Fibroblast of villous mesenchyme (primary cell): ENCODE measurements around the gene SPATA16. TPM values are rescaled to one million over a fixed set of nuclear protein-coding genes. Genes with fewer than 3 reads are reported as not detected.

Source experiments
- DNase-seq: peaks from one replicate; pipeline ENCODE4 v3.0.0-alpha.2; 2010; ENCODE audit warnings: low read depth
- H3K4me3 ChIP-seq: 2 replicates; pipeline ENCODE4 v1.5.1; 2011; ENCODE audit warnings: low read depth, mild to moderate bottlenecking, low read length
- total RNA-seq: library from RNA; depleted of rRNA; stranded (reverse); fragments of >200 nt; gene quantifications from 2 replicates; pipeline ENCODE4 v1.2.3, GENCODE V29; 2012
- TF ChIP-seq, protein P1 (sequence below): IDR thresholded peaks from 2 replicates; pipeline ENCODE4 v1.5.1; 2012; ENCODE audit warnings: low read depth, mild to moderate bottlenecking, low read length; ENCODE audit not compliant: insufficient read depth

The SPATA16 gene
- total RNA-seq, 1 donor: not detected

DNA sequence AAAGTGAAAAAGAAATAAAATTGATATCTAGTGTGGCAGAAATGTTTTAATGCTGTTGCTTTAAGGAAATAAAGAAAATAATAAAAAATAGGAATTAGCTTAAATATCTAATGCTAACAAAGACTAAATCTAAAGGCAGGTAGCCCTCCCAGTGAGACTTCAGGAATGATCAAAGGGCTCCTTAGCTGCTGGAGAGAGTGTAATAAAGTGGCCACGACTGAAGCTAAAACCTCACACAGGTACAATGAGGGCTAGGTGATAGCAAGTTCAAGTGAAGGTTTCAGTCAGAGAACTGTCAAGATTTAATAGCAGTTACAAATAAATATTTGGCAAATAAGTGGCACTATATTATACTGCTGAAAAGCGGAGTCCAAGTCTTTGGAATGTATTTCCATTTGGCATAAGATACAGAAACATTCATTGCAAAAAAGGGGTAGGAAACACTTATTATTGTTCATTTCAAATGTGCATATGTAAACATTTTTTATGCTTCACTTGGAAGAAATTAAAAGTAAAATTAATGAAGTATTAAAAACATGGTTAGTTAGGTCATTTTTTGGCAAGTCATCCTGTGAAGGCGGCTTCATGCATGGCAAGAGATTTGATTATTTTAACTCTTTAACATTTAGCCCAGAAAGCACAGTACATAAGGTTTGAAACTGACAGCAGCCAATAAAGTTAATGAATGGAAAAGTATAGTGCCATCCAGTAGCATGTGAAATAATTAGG, 222.3 kb downstream of the SPATA16 start:
- H3K4me3 ChIP-seq: no peak overlapping the region
- no peak for DNase-seq
- TF ChIP-seq, protein P1, sequence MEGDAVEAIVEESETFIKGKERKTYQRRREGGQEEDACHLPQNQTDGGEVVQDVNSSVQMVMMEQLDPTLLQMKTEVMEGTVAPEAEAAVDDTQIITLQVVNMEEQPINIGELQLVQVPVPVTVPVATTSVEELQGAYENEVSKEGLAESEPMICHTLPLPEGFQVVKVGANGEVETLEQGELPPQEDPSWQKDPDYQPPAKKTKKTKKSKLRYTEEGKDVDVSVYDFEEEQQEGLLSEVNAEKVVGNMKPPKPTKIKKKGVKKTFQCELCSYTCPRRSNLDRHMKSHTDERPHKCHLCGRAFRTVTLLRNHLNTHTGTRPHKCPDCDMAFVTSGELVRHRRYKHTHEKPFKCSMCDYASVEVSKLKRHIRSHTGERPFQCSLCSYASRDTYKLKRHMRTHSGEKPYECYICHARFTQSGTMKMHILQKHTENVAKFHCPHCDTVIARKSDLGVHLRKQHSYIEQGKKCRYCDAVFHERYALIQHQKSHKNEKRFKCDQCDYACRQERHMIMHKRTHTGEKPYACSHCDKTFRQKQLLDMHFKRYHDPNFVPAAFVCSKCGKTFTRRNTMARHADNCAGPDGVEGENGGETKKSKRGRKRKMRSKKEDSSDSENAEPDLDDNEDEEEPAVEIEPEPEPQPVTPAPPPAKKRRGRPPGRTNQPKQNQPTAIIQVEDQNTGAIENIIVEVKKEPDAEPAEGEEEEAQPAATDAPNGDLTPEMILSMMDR: no peak

DNA sequence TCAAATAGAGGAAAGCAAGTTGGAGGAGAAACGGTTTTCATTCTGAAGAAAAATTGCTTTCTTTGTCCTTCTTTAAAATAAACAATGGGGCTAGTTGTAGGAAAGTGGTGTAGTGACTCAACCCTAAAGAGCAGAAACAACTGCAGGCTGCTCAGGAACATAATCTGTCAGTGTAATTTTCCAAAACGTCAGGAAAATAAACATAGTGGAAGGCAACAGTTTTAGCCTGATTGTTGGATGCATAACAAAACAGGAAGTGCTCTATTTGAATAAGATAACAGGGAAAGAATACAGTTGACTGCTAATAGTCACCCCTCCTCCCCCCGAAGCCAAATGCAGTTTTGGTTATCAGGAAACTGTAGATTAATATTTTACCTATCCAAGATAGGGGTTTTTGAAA, 222.9 kb downstream of the SPATA16 start:
- H3K4me3 ChIP-seq: no peak overlapping the region
- TF ChIP-seq, protein P1: no peak
- peak; percentile 55 for DNase-seq

DNA sequence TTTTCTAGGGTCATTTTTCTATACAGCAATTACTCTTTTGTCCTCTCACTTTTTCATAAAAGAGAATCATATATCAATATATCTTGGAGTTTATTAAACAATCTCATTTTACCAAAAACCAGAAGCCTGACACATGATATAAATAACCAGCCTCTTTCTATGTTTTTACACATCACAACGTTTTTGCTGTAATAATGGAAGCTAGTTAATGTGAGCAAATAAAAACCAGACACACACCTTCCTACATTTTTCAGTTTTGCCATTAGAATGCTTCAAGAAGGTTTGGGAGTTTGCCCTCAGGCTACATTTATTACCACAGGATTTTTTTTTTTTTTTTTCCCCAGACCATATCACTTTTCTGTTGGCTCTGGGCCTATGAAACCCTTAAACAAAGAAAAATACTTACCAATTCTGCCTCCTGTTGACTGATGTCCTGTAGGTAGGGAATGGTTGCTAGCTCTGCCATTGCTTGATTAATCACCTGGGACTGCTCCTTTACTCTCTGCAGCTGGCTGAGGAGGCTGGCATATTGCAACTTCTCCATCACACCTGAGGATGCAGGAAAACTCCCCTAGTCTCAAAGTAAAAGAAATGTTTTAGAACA, 225.0 kb downstream of the SPATA16 start:
- no peak overlapping the region for H3K4me3 ChIP-seq
- no peak for DNase-seq
- TF ChIP-seq, protein P1: no peak

DNA sequence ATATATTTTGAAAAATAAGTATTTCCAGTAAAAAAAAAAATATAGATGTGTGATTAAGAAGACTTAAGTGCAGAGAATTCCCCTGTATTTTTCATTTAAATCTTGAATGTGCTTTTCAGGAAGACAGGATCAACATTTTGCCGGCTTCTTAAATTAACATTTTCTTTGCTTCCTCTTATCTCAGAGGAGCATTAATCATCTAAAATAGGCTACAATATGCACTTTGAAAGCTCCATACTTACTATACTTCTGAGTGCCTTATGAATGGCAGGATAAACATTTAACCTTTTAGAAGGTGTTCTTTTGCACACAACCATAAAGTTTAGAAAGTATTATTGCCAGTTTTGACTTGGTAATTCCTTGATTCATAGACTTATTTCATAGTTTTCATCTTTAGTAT, 226.2 kb downstream of the SPATA16 start:
- no peak overlapping the region for H3K4me3 ChIP-seq
- DNase-seq: peak; percentile 14
- TF ChIP-seq, protein P1: no peak

DNA sequence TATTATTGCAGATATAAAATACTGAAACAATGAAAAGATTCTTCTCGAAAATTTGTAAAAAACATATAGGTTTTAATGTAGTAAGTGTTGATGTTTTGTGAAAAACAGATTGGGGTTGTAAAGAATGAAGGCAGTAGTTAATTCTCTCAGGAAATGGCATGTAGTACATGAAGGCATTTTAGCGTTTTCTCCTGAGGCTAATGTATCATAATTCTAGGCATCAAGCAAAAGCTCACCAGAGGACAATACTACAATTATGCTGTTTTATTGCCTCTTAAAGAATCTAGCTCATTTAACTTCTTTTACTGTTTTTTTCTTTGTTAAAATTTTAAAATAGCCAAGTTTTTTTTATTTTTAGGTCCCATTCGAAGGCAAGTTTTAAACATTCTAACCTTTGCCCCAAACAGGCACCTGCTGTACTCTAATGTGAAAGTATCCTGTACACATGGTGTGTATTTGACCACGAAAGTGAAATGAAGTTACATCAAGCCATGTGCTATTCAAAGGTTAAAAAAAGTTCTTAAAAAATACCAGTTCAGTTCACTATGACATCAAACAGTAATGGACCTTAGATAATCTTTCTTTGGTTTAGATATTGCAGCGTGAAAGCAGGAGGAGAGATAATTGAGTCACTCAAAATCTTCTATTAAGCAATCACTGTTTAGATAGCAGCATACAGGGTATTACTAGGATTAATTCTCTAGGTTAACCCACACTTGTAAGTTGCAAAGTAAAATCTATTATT, 227.0 kb downstream of the SPATA16 start:
- TF ChIP-seq, protein P1: no peak
- peak; percentile 38 for DNase-seq
- H3K4me3 ChIP-seq: no peak overlapping the region

DNA sequence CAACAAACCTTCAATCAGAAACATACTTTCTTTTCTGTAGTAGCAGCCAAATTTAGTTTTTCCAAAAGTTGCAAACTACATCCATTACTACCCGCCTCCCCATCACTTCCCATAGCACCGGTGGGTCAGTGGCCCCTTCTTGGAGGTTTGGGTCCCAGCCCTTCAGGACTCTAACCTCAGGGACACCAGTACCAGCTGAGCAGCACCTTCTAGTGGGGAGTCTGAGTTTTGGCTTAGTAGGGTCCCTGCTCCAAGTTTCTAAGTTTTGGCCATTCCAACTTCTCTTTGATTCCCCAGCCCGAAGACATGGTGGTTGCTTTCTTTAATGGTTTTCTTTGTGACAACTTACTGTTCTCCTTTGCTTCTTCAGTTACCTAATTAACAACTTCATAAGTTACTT, 229.9 kb downstream of the SPATA16 start:
- TF ChIP-seq, protein P1: no peak
- DNase-seq: no peak
- no peak overlapping the region for H3K4me3 ChIP-seq
